ENCODE results near the gene BAHD1. TPM values are rescaled to one million over a fixed set of nuclear protein-coding genes. Genes with fewer than 3 reads are reported as not detected.

Gene BAHD1
- total RNA-seq, 4 donors from 2014 or later: 9.0 to 35.5 (median 26.4) TPM

DNA sequence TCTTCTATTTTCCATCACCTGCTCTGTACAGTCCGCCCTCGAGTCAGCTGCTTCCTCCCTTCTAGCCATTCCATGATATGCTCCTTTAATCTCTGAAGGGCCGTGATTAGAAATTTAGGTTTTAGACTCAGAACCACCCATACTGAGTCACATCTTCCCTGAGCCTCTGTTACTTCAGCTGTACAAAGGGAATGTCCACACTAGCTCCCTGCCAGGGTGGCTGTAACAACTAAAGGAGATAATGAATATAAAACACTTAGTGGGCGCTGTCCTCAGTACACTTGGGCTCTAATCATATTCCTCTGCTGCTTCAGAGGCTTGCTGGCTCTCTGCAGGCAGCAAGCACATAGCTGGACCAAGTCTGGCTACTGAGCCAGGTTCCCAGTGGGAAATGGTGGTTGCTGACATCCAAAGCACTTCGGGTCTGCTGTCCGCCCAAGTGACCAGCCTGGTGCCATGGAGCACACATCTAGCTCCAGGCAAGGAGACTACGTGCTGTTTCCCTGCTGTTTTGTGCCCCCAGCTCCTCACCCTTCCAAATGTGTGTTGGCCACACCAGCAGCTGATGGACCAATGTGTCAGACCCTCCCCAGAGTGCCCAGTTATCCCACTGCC lies 29.1 kb downstream of the BAHD1 start:
- TF ChIP-seq EP300 (IDR thresholded peaks at IDR 0.05; ENCODE audit: low read depth) (no peak), POLR2A (IDR thresholded peaks at IDR 0.05) (no peak), POLR2AphosphoS5 (IDR thresholded peaks at IDR 0.05) (no peak)
- TF ChIP-seq, protein P1, sequence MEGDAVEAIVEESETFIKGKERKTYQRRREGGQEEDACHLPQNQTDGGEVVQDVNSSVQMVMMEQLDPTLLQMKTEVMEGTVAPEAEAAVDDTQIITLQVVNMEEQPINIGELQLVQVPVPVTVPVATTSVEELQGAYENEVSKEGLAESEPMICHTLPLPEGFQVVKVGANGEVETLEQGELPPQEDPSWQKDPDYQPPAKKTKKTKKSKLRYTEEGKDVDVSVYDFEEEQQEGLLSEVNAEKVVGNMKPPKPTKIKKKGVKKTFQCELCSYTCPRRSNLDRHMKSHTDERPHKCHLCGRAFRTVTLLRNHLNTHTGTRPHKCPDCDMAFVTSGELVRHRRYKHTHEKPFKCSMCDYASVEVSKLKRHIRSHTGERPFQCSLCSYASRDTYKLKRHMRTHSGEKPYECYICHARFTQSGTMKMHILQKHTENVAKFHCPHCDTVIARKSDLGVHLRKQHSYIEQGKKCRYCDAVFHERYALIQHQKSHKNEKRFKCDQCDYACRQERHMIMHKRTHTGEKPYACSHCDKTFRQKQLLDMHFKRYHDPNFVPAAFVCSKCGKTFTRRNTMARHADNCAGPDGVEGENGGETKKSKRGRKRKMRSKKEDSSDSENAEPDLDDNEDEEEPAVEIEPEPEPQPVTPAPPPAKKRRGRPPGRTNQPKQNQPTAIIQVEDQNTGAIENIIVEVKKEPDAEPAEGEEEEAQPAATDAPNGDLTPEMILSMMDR (IDR thresholded peaks at IDR 0.05): no peak
- Histone ChIP-seq H3K4me1 (peaks cover 3 to 19% (median 13%) of the 10 kb centered on the region in 4 donors), H3K36me3 (no peaks in the 10 kb centered on the region), H3K4me3 (peak overlapping the region in 1 of 4 donors; percentile 92), H3K27me3 (no peaks in the 10 kb centered on the region), H3K27ac (peak overlapping the region; percentile 88 to 92 (median 90)), H3K9me3 (no peaks in the 10 kb centered on the region)
- in situ Hi-C loops (cut with MboI; ENCODE audit: low pct_ligation_motif_present in 1 of 4, low pct_unique_long_range_greater_than_20kb in 1 of 4, low sequenced_read_pairs in 3 of 4): no loop called here
- 82 to 87% methylated on average over 3 to 7 of the region's 7 CpGs for WGBS, 2 donors (ENCODE audit: low coverage in 1 of 2)
- no peak for DNase-seq
- intact Hi-C loops (cut with DNase I; ENCODE audit: low total_unique reads): no loop called here

DNA sequence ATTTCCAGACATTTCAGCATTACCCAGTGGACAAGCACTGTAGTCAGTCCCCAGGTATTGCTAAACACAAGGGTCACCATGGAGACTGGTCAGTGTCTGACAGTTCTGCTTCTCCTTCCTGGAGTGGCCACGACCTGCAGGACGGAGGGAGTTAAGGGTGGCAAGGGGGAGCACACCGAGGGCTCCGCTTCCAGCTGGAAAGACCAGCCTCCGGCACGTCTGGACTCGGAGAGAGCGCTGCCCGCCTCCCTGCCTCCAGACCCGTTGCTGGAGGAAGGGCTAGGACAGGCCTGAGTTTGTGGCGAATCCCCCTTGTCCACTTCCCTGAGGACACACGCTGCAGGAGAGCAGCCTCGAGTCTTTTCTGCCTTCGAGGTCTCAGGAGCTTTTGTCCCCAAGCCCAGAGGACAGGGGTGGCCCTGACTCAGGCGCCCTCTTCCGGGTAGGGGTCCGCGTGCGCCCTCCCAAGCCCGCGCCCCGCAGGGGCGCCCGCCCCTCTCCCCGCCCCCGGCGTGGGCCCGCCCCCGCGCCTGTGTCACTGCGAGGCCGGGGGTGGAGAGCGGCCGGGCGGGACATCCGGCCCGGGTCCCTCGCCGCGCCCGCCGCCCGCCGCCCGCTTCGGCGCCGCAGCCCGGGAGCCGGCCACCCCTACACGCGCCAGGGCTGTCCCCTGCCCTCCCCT lies 29.8 kb downstream of the BAHD1 start, which contains the start of gene CHST14:
TSS of gene CHST14 (plus strand) at position 562 of the 682 bp plus-strand sequence. CDS start 230 bp downstream, outside the sequence.
- intact Hi-C loops (cut with DNase I; ENCODE audit: low total_unique reads): no loop called here
- peak; percentile 64 for DNase-seq

DNA sequence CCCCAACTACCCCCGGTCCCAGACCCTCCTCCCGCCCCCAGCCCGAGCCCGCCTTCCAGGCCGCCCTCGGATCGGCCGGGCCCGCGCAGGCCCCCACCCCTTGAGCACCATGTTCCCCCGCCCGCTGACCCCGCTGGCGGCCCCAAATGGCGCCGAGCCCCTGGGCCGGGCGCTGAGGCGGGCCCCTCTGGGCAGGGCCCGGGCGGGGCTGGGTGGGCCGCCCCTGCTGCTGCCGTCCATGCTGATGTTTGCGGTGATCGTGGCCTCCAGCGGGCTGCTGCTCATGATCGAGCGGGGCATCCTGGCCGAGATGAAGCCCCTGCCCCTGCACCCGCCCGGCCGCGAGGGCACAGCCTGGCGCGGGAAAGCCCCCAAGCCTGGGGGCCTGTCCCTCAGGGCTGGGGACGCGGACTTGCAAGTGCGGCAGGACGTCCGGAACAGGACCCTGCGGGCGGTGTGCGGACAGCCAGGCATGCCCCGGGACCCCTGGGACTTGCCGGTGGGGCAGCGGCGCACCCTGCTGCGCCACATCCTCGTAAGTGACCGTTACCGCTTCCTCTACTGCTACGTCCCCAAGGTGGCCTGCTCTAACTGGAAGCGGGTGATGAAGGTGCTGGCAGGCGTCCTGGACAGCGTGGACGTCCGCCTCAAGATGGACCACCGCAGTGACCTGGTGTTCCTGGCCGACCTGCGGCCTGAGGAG lies 30.5 kb downstream of the BAHD1 start:
- intact Hi-C loops (cut with DNase I; ENCODE audit: low total_unique reads) (no loop called here), in situ Hi-C loops (cut with MboI; ENCODE audit: low pct_ligation_motif_present in 1 of 4, low pct_unique_long_range_greater_than_20kb in 1 of 4, low sequenced_read_pairs in 3 of 4) (no loop called here)
- peak in 1 of 3 donors; percentile 12 for TF ChIP-seq POLR2AphosphoS5 (IDR thresholded peaks at IDR 0.05)
- TF ChIP-seq, protein P1 (IDR thresholded peaks at IDR 0.05): no peak
- no peaks in the 10 kb centered on the region for H3K27me3 ChIP-seq
- peak overlapping the region; percentile 70 to 92 (median 80) for H3K4me3 ChIP-seq
- peaks cover 3 to 19% (median 10%) of the 10 kb centered on the region in 4 donors for H3K4me1 ChIP-seq
- H3K27ac ChIP-seq: peak overlapping the region; percentile 88 to 92 (median 90)
- H3K9me3 ChIP-seq: no peaks in the 10 kb centered on the region
- WGBS, 2 donors (ENCODE audit: low coverage in 1 of 2): 1% methylated on average over 31 of the region's 60 CpGs; no CpG with 5 or more reads in 1 of the 2 donors
- peak; percentile 36 for DNase-seq
- no peaks in the 10 kb centered on the region for H3K36me3 ChIP-seq

More for the DNA sequence above, 29.8 kb downstream of the BAHD1 start, which contains the start of gene CHST14:
- H3K4me1 ChIP-seq: peaks cover 3 to 19% (median 13%) of the 10 kb centered on the region in 4 donors
- no peak for TF ChIP-seq EP300 (IDR thresholded peaks at IDR 0.05; ENCODE audit: low read depth)
- TF ChIP-seq, protein P1 (IDR thresholded peaks at IDR 0.05): no peak
- TF ChIP-seq POLR2A (IDR thresholded peaks at IDR 0.05): peak; percentile 41
- TF ChIP-seq POLR2AphosphoS5 (IDR thresholded peaks at IDR 0.05): peak in 1 of 3 donors; percentile 0
- H3K27ac ChIP-seq: peak within 1 kb of the TSS; percentile 88 to 92 (median 90)
- H3K9me3 ChIP-seq: no peaks in the 10 kb centered on the region
- H3K36me3 ChIP-seq: no peaks in the 10 kb centered on the region
- 0 to 14% methylated on average over 7 to 12 of the region's 52 CpGs for WGBS, 2 donors (ENCODE audit: low coverage in 1 of 2)
- in situ Hi-C loops (cut with MboI; ENCODE audit: low pct_ligation_motif_present in 1 of 4, low pct_unique_long_range_greater_than_20kb in 1 of 4, low sequenced_read_pairs in 3 of 4): no loop called here
- H3K27me3 ChIP-seq: no peaks in the 10 kb centered on the region
- peak within 1 kb of the TSS; percentile 70 to 92 (median 80) for H3K4me3 ChIP-seq

DNA sequence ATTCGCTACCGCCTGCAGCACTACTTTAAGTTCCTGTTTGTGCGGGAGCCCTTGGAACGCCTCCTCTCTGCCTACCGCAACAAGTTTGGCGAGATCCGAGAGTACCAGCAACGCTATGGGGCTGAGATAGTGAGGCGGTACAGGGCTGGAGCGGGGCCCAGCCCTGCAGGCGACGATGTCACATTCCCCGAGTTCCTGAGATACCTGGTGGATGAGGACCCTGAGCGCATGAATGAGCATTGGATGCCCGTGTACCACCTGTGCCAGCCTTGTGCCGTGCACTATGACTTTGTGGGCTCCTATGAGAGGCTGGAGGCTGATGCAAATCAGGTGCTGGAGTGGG lies 31.0 kb downstream of the BAHD1 start:
- Histone ChIP-seq H3K27me3 (no peaks in the 10 kb centered on the region), H3K27ac (peak overlapping the region; percentile 88 to 92 (median 90)), H3K36me3 (no peaks in the 10 kb centered on the region), H3K4me1 (peaks cover 3 to 19% (median 9%) of the 10 kb centered on the region in 4 donors), H3K4me3 (peak overlapping the region; percentile 70 to 92 (median 80)), H3K9me3 (no peaks in the 10 kb centered on the region)
- WGBS, 2 donors (ENCODE audit: low coverage in 1 of 2): 8% methylated on average over 14 of the region's 16 CpGs; no CpG with 5 or more reads in 1 of the 2 donors
- intact Hi-C loops (cut with DNase I; ENCODE audit: low total_unique reads): no loop called here
- in situ Hi-C loops (cut with MboI; ENCODE audit: low pct_ligation_motif_present in 1 of 4, low pct_unique_long_range_greater_than_20kb in 1 of 4, low sequenced_read_pairs in 3 of 4): no loop called here
- TF ChIP-seq POLR2AphosphoS5 (IDR thresholded peaks at IDR 0.05): no peak
- TF ChIP-seq, protein P1 (IDR thresholded peaks at IDR 0.05): no peak
- TF ChIP-seq EP300 (IDR thresholded peaks at IDR 0.05; ENCODE audit: low read depth): no peak
- no peak for TF ChIP-seq POLR2A (IDR thresholded peaks at IDR 0.05)
- peak; percentile 23 for DNase-seq

Data from transverse colon (tissue), 4 donors.